Measurements from ENCODE around the gene PMEPA1.

PMEPA1 gene

DNA sequence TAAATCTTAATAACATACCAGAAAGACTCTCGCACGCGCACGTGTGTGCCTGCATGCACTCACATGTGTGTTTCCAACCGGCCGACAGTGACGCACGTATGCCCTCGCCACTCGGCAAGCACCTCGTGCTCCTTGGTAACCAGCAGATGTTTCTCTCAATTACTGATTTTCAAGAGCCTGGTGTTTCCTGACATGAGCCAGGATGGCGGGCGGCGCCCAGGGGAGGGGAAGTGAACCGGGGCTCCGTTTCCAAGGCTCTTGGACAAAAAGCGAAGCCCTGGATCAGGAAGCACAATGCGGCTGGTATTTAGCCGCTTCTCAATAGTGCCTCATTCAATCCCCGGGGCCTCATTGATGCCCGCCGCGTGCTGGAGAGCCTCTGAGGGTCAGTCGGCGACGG is 37.7 kb downstream of the PMEPA1 start:
- DNase-seq = no peak

DNA sequence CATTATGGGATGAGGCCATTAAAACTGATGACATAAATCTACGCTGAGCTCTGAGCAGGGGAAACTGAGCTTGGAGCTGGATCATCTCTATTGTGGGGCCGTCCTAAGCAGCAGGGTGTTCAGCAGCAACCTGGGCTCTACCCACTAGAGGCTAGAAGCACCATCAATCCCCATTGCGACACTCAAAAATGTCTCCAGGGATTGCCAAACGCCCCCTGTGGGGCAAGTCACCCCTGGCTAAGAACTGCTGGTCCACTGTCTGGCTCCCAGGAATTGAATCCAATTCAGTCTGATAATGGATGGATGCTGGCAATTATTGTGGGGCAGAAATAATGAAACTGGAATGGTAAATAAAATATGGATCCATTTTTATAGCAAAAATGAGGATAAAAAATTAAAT is 38.2 kb downstream of the PMEPA1 start:
- no peak for DNase-seq

DNA sequence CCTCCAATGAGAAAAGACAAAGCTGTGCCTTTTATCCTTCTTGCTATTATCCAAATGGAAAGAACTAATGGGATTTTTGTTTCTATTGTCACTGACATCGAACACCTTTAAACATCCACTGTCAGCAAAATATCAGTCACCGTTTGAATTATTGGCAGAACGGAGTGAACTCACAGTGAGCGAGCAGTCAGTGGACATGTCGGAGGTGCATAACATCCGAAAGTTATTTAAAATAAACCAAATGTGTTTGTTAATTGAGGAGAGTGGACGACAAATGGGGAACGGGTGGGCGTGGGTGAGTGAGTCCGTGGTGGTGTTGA is 38.8 kb downstream of the PMEPA1 start:
- DNase-seq = no peak

DNA sequence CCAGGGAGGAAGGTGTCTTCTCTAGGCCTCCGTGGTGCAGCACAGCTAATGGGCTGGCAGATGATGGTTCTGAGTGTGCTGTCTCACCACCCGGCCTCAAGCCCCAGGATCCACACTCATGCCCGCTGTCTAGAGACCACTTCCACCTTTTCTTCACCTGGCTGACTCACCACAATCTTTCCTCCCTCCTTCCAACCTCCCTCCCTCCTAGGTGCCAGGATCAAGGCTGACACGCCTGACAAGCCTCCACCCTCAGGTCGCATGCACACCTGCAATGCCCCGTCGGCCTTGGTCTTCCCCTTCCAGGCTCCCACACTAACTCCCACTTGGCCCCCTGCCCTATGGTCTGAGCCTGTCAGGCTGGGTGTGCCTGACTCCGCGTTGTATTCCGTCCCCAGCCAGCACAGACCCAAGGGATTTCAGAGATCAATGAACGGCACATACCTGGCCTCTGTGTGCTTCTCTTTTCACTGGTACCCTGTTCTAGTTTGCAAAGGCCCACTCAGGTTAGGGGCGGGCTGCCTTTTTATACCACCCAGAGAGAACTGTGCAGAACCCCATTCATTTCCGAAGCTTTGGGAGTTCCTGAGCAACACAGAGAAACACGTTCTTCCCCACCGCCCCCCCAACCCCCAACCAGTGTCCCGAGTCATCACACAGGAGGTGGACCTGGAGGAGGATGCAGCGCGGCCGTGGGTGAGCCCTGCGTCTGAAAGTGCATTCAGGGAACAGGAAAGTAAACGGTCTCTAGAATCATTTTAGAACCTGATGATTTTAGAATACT is 39.3 kb downstream of the PMEPA1 start:
- DNase-seq = no peak

DNA sequence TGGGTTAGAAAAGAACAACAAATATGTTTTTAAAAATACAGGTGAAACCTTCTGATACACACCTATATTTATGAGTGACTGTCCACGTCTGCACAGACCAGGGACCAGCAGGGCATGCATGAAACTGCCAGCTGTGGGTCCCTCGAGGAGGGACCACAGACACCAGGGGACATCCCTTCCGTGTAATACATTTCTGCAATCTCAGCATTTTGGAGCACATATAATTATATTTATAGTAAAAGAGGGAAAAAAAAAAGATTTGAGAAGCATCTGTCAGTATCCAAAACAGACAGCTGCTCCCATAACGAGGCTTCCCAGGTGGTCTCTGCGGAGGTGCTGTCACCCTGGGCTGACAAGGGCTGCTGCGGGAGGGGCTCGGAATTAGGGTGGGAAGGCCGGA is 40.2 kb downstream of the PMEPA1 start:
- no peak for DNase-seq

DNA sequence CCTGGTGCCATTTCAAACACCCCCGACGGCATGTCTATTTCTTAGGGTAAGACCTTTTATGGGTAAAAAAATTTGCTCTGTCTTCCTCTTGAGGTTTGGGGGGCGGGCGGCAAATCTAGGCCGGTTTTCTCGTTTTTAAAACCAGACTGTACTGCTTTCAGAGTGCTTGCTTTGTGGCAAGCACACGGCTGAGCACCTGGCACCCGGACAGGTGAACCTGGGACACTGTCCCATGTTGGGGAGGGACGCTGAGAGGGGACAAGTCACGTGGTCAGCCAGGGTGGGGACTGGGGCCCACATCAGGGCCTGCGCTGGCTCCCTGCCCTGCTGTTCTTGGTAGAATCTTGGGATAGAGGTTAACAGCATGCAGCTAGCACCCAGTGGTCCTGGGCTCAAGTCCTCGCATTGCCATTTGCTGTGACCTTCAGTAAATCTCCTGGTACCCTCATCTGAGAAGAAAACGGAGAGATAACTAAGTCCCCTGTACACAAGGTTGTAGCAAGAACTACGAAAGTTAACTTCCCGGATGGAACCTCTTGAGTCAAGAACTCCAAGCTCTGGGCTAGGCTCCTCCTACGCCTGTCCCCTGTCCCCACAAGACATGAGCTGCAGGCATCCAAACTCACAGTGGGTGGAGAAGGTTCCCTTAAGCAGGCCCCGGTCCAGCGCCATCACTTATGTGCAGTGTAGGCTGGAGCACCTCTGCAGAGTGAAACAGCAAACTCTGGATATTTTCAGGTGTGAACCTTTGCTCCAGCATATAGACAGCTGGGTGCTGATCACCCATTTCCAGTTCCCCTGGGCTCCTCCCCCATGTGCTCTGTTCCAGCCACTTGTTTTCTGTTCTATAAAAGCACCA is 41.7 kb downstream of the PMEPA1 start:
- no peak for DNase-seq

DNA sequence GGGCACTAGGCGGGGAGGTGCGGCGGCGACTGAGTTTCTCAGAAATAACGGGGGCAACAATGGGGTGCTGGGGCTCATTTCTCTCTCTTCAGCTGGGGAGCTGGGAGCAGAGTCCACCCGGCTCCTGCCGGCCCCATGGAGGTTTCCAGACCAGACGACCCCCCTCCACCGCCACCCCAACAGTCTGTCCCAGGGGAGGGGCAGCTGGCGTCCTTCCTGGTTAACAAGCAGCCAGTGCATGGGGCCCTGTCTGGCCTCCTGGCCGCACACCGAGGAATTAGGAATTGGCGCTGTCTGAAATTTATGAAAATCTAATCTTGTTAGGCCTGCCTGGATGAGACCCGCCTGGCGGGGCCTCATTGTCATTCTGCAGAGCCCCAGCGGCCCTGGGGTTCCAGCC is 42.4 kb downstream of the PMEPA1 start:
- peak in 1 of 2 experiments; percentile 56 for DNase-seq

DNA sequence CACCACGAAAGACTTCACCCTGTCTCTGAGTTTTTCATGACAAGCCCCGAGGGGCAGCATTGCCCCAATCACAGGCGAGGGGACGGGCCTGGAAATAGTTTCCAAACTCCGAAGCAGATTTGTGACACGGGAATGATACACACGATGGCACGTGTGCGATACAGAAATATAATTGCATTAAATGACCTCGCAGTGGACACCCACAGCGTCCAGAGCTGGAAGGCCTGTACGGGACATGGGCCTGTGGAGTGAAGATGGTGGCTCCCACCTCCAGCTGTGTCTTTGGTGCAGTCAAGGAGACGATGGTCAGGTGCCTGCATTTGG is 43.0 kb downstream of the PMEPA1 start:
- no peak for DNase-seq

DNA sequence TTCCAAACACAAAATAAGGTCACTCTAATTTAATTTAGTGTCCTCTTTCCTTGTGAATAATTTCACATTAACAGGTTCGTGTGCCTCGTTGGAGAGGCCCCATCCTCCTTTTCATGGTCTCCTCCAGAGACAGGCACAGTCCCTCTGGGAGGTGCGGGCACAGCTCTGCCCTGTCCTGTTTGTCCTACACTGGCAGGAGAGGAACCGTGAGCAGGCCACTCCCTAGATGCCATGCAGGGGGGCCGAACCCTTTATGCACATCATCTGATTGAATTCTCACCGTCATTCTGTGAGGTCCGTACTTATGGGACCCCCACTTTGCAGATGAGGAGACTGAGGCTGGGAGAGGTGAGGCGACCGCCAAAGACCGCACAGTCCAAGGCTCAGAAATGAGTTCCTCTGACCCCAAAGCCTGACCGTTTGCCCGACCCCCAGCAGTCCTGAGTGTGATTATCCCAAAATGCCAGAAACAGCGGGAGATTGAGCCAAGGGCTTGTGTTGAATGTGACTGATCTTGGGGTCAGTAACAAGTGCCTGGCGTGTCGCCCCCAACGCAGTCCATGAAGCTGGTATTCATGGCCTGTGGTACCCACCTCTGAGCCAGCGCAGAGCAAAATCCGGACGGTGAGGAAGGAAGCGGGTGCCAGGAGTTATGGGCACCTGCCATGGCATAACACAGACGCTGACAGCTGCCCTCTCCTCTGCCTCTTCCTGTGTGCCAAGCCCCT is 43.5 kb downstream of the PMEPA1 start:
- DNase-seq = no peak

DNA sequence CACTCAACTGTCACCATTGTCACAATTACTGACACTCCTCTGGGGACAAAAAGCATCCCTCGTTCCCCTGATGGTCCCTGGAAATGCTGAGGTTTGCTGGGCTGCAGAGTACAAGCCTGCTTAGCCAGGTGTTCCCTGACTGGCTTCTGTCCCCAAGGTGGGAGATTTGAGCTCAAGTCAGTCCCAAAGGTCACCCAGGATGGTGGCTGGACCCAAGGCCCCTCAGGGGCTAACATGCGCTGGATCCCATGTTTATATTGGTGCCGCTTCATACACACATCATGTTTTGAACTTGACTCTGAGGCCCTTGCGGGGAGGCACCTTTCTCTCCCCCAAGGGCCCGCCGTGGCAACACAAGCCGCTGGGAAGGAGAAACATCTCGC is 44.2 kb downstream of the PMEPA1 start:
- DNase-seq = no peak

DNA sequence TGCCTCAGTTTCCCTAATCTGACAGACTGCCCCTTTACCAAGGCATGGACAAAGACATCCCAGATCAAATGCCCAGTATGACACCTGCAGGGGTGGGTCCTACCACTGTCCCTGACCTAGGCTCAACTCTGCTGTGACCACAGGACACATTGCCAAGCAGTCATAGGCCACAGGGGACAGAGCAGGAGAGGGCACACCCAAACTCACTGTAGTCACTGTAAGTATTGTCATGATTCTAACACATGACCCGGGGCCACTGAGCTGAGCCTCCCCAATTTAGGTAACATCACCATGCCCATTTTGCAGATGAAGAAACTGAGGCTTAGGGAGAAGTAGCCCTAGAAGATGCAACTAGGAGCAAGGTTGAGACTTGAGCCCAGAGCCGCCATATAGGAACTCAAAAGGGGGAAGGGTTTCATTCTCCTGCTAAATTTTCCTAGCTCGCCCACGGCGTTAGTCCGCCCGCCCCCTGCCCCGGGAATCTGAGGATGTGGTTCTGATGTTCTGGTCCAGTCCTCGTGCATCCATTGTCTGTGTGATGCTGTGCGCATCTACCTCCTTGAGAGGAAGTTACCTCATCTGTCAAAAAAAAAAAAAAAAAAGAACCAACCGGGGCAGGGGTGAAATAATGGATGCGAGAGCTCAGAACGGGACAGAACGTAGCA is 44.8 kb downstream of the PMEPA1 start:
- no peak for DNase-seq

DNA sequence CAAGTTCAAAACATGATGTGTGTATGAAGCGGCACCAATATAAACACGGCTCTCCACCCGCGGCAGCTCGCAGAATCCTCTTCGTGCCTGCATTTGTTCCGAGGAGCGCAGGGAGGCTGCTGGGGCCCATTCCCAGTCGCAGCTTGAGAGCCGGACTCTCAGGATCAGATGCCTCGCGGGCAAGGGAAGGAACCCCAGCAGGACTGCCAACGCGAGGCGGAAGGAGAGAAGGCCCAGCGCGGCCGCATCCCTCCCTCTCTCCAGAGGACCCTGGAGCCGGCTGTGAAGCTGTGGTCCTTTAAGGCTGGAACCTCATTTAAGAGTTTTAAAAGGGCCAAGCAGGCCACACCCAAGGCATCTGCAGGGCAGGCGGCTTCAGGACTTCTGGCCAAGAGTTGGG is 45.3 kb downstream of the PMEPA1 start:
- DNase-seq = no peak

DNA sequence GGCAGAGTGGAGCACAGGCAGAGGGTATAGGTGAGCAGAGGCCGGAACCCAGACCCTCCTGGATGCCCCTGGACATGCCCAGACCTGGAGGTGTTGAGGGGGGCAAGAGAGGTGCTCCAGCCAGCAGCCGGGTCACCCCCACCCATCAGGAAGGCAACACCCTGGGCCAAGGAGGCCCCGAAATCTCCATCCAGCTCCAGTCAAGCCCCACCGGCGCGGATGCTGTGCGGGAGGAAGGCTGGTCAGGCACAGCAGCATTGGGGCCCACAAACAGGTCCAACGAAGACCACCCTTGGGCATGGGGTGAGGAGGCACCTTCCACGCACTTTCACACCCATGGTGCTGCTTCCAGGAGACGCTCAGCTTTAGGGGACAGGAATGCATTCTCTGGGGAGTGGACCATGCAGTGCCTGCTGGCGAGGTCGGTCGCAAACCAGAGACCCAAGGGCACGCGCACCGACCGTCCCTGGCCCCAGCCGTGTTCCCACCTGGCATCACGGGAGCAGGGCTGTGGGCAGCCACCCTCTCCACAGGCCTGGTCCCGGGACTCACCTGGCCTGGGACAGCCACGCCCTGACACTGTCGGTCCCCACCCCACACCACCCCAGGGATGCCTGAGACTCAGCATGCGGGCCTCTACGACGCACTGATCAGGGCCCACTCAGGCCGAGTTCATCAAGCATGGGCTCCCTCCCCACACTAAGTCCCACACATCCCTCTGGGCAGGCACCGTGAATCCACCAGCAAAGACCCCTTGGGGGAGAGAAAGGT is 45.9 kb downstream of the PMEPA1 start:
- no peak for DNase-seq

DNA sequence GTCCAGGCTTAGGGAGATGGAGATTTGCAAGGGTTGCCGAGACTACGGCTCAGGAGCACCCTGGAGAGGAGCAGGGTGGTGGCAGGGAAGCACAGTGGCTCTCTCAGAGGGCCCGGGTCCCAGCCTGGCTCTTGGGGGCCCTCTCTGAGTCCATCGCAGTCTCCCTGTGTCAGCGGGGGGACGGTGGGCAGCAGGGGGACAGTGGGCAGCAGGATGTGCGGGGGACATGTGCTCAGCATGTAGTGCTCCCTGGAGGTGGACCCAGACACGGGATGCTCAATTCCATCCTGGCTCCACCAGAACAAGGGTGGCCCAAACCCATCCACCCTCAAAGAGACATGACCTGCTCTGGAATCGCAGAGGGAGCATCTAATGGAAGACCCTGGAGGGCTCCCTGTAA is 46.6 kb downstream of the PMEPA1 start:
- no peak for DNase-seq

DNA sequence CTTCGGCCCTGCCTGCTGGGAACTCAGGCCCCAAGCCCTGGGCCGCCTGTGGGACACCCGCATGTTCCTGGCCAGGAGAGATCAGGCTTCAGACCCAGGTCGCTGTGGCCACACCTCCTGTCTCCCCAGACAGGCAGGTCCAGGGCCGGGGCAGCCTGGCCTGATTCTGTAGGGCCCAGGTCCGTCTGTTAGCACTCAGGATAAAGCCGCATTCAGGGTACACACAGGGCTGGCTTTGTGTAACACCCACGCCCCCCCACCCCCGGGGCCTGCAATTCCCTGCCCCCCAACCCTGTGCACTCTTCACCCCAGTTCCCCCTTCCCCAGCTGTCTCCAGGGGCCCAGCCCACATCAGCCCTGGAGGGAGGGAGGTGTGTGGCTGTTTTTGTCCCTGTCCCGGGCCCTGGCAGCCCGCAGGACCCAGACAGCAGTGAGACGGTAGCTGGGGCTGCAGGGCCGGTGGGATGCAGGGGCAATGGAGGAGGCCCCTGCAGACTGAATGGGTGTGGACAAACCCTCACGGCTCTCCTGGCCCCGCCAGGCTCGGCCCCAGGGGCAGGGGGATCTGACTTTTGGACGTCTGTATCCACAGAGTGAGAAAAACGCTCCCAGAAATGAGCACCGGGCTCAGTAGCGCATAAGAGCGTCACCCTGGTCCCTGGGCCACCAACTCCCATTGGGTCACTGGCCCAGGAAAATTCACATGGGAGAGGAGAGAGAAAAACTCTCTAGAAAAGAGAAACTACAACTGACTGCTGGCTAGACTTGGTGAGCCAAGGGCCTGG is 47.2 kb downstream of the PMEPA1 start:
- no peak for DNase-seq

DNA sequence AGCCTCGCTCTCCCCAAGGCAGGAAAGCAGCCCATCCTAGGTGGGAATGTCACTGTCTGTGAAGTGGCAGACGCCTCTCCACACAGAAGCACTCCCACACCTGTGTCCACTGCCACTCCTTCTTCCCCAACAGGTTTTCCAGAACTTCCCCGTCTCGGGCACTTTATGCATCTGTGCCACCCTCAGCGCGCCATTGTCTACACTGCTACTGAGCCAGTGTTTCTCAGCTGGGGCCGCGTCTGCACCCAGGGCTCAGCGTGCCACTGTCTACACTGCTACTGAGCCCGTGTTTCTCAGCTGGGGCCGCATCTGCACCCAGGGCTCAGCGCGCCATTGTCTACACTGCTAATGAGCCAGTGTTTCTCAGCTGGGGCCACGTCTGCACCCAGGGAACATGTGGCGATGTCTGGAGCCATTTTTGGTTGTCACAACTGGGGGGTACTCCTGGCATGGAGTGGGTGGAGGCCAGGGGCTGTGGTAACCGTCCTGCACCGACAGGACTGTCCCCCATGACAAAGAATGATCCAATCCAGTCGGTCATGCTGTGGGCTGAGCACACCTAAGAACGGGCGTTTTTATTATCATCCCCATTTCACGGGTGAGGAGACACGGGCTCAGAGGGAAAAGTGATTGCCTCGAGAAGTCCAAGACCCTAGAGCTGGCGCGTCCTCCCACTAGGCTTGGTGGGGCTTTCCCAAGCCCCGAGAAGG is 47.9 kb downstream of the PMEPA1 start:
- no peak for DNase-seq

DNA sequence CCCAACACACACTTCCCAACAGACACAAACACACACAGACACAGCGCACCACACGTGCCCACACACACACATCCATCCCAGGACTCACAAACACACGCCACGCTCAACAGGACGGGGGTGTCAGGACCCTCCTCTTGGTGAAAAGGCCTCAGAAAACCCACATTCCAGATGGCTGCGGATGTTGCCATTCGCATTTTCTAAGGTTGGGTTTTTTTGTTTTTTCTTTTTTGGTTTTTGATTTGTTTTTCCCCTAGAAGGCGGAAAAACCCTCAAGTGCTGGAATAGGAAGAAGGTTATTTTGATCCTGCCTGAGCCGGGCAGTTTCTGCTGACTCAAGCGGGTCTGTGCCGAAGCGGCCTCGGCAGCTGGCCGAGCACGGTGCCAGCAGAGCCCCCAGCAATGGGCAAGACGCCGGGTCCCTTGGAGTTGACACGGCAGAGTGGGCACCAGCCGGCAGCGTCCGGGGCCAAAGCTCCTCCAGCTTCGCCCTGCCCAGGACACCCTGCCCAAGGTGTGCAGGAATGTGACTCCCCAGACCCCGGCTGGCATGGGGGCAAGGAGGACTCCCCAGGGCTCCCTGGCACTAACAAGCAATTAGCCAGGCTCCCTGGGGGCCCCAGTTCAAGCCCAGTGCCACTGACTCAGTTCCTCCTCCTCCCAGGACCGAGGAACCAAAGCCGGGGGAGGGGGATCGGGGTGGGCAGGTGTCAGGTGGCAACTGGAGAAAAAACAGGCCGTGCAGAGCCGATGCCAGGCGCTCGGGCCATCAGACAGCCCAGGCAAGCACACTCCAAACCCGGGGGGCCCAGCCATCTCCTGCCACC is 48.7 kb downstream of the PMEPA1 start:
- DNase-seq = no peak

DNA sequence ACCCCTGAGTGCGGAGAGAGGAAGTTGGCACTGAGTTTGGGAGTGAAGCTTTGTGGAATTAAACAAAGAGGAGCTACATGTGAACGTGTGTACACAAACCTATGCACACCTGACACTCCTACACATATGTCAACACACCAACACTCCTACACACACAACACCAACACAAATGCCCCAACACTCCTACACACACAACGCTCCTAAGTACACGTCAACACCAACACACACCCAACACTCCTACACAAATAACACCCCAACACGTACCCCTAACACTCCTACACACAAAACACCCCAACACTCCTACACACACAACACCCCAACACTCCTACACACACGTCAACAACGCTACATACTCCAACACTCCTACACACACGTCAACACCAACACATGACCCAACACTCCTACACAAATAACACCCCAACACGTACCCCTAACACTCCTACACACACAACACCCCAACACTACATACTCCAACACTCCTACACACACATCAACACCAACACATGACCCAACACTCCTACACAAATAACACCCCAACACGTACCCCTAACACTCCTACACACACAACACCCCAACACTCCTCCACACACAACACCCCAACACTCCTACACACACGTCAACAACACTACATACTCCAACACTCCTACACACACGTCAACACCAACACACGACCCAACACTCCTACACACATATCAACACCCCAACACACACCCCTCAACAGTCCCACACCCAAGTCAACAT is 49.5 kb downstream of the PMEPA1 start:
- DNase-seq = no peak

DNA sequence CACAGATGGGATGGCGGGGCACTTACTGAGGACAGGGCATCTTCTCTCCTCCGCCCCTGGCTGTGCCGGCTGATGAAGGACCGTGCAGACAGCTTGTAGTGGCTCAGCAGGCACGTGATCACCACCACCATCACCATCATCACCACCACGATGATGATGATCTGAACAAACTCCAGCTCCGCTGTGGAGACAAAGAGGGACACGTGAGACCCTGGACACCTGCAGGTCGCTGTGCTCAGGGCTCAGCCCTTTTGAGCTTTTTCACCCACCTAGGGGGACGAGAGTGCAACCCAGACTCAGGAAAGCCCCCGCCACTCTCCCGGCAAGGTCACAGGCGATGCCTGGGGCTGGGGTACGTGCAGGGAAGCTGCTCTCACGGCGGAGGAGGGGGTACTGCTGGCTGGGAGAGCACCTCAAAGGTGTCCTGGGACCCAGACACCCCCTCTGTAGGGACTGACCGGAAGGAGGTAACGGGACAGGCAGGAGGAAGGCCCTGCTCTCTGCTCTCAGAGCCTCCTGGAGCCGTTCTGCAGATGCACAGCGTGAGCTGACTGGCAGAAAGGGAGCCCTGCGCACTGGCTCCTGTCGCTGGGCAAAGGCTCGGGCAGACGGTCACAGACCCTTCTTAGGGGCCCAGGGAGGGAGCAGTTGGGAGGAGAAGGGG is 50.2 kb downstream of the PMEPA1 start:
- DNase-seq = no peak

All from NCI-H526 (cell line).